Measurements from ENCODE around the gene LY6G5C.
A peak's percentile ranks its signal among the peaks of the same experiment; 100 is the strongest.

The LY6G5C gene

DNA sequence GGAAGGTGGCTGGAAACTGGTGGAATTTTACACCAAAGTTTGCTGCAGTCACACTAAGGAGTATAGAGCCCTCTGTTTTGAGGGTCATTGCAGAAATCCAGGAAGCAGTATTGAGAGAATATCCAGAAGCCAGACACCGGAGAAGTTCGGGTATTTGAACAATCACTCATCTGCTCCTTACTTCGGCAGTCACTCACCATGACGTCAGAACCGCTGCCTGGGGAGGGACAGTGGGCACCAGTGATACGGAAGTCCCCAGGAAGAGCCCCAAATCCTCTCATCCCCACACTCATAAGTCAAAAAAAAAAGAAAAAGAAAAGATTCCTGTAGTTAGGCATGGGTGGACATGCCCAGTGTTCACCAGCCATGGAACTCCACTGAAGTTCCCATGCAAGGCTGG lies 4.0 kb downstream of the LY6G5C start:
- Histone ChIP-seq H3K4me1 (ENCODE audit: control insufficient read depth, insufficient read depth, low read length) (no peaks in the 10 kb centered on the region), H3K9me3 (ENCODE audit: control insufficient read depth, low read length) (no peaks in the 10 kb centered on the region), H3K4me3 (ENCODE audit: insufficient read depth, low read depth, low read length) (no peak overlapping the region), H3K27me3 (ENCODE audit: control insufficient read depth, insufficient read depth, low read length, poor library complexity, severe bottlenecking) (peaks cover 16% of the 10 kb centered on the region), H3K36me3 (ENCODE audit: control insufficient read depth, insufficient read depth, low read length) (peaks cover 3% of the 10 kb centered on the region), H3K27ac (ENCODE audit: insufficient read depth, low read depth, low read length, poor library complexity, severe bottlenecking) (no peak overlapping the region)
- 80 to 84% methylated on average over 6 of the region's 6 CpGs for WGBS, 2 experiments

DNA sequence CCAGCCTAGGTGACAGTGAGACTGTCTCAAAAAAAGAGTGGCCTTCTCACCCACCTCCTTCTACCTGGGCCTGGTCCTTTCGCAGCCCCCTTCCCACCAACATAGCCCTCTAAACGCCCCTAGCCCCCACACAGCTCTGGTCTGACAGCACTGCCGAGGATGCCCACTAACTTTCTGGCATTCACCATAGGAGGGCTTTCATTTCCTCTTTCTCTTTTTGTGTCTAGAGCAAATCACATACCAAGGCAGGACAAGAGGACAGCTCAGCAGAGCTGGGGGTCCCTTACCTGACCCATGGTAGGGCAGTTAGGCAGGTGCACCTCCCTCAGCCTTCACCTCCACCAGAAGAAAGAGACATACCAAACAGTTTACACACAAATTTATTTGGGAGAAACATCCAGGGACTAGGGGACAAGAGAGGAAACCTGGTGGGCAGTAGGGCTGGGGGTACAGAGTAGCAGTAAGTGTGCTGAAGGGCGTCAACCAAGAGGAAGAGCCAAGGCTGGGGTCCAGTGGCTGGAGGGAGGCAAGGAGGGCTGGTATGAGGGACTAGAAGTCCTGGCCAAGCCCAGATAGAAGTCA lies 4.5 kb downstream of the LY6G5C start:
- 79 to 88% methylated on average over 4 of the region's 4 CpGs for WGBS, 2 experiments

DNA sequence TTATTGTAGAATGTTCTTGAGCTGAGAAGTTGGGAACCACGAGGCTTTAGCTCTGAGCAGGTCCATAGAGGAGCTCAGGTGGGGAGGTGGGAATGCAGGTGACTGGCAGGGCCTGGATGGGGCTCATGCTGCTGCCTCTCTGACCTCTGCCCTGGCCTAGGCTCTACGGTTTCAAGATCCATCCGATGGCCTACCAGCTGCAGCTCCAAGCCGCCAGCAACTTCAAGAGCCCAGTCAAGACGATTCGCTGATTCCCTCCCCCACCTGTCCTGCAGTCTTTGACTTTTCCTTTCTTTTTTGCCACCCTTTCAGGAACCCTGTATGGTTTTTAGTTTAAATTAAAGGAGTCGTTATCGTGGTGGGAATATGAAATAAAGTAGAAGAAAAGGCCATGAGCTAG lies 11.2 kb downstream of the LY6G5C start, which contains the start of gene LY6G5B:
Gene LY6G5B (plus strand): TSS at position 301 of the 400 bp plus-strand sequence. CDS start 975 bp downstream, outside the sequence.
- peaks cover 46% of the 10 kb centered on the region for H3K36me3 ChIP-seq (ENCODE audit: control insufficient read depth, insufficient read depth, low read length)
- WGBS, 2 experiments, result 90 to 92% methylated on average over 8 of the region's 8 CpGs
- H3K27ac ChIP-seq (ENCODE audit: insufficient read depth, low read depth, low read length, poor library complexity, severe bottlenecking), result no peak within 1 kb of the TSS
- H3K9me3 ChIP-seq (ENCODE audit: control insufficient read depth, low read length), result no peaks in the 10 kb centered on the region
- no peak within 1 kb of the TSS for H3K4me3 ChIP-seq (ENCODE audit: insufficient read depth, low read depth, low read length)
- H3K4me1 ChIP-seq (ENCODE audit: control insufficient read depth, insufficient read depth, low read length), result no peaks in the 10 kb centered on the region
- no peaks in the 10 kb centered on the region for H3K27me3 ChIP-seq (ENCODE audit: control insufficient read depth, insufficient read depth, low read length, poor library complexity, severe bottlenecking)

More for the DNA sequence above, 4.5 kb downstream of the LY6G5C start:
- no peak overlapping the region for H3K27ac ChIP-seq (ENCODE audit: insufficient read depth, low read depth, low read length, poor library complexity, severe bottlenecking)
- H3K4me3 ChIP-seq (ENCODE audit: insufficient read depth, low read depth, low read length), result no peak overlapping the region
- H3K9me3 ChIP-seq (ENCODE audit: control insufficient read depth, low read length), result no peaks in the 10 kb centered on the region
- no peaks in the 10 kb centered on the region for H3K4me1 ChIP-seq (ENCODE audit: control insufficient read depth, insufficient read depth, low read length)
- peaks cover 11% of the 10 kb centered on the region for H3K27me3 ChIP-seq (ENCODE audit: control insufficient read depth, insufficient read depth, low read length, poor library complexity, severe bottlenecking)
- H3K36me3 ChIP-seq (ENCODE audit: control insufficient read depth, insufficient read depth, low read length), result peaks cover 8% of the 10 kb centered on the region

DNA sequence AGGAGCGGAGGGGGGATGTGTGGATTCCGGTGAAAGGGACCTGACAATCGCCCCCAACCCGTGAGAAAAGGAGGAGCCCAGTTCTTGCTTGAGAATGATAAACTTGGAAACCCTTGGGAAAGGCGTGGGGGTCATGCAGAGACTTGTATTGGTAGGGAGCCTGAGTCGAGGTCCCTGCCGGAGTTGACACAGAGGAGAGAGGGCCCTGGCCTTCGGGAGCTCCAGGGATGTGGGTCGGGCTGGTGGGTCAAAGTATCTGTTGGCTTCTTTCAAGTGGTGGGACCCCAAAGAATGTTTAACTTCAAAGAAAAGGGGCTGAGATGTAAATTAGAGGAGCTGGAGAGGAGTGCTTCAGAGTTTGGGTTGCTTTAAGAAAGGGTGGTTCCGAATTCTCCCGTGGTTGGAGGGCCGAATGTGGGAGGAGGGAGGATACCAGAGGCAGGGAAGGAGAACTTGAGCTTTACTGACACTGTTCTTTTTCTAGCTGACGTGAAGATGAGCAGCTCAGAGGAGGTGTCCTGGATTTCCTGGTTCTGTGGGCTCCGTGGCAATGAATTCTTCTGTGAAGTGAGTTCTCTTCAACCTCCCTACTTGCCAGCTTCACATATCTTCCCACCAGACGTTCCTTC lies 14.4 kb downstream of the LY6G5C start:
- 15 to 17% methylated on average over 15 of the region's 15 CpGs for WGBS, 2 experiments
- Histone ChIP-seq H3K27me3 (ENCODE audit: control insufficient read depth, insufficient read depth, low read length, poor library complexity, severe bottlenecking) (no peaks in the 10 kb centered on the region), H3K4me3 (ENCODE audit: insufficient read depth, low read depth, low read length) (peak overlapping the region; percentile 74), H3K9me3 (ENCODE audit: control insufficient read depth, low read length) (no peaks in the 10 kb centered on the region), H3K4me1 (ENCODE audit: control insufficient read depth, insufficient read depth, low read length) (peaks cover 16% of the 10 kb centered on the region), H3K36me3 (ENCODE audit: control insufficient read depth, insufficient read depth, low read length) (peaks cover 38% of the 10 kb centered on the region), H3K27ac (ENCODE audit: insufficient read depth, low read depth, low read length, poor library complexity, severe bottlenecking) (no peak overlapping the region)

DNA sequence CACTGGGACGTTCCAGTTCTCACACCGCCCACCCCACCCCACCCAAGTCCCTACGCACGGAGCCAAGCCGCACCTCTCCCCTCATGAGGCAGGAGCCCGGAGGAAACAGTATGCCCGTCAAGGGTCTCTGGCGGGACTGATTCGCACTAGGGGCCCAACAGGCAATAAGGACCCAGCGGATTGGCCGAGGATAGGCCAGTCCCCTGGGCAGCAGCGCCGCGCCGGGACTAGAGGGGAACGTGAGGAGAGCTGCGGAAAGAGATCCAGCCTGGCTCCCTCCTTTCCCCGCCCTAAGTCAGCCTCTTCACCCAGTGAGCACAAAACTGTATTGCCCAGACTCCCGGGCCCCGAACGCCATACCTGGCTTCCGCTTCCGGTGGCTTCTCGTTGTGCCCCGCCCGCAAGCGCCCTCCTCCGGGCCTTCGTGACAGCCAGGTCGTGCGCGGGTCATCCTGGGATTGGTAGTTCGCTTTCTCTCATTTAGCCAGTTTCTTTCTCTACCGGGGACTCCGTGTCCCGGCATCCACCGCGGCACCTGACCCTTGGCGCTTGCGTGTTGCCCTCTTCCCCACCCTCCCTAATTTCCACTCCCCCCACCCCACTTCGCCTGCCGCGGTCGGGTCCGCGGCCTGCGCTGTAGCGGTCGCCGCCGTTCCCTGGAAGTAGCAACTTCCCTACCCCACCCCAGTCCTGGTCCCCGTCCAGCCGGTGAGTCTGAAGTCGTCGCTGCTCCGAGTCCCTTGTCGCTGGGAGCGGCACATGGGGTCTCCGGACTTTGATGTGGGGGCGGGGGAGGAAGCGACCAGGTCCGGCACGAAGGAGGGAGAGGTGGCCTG lies 15.1 kb downstream of the LY6G5C start, which contains the start of gene CSNK2B:
Gene CSNK2B (plus strand): TSS at position 580 of the 836 bp plus-strand sequence. CDS start 752 bp downstream, outside the sequence.
- WGBS, 2 experiments, result 0% methylated on average over 63 of the region's 63 CpGs
- Histone ChIP-seq H3K4me1 (ENCODE audit: control insufficient read depth, insufficient read depth, low read length) (peaks cover 16% of the 10 kb centered on the region), H3K27me3 (ENCODE audit: control insufficient read depth, insufficient read depth, low read length, poor library complexity, severe bottlenecking) (no peaks in the 10 kb centered on the region), H3K9me3 (ENCODE audit: control insufficient read depth, low read length) (no peaks in the 10 kb centered on the region), H3K36me3 (ENCODE audit: control insufficient read depth, insufficient read depth, low read length) (peaks cover 32% of the 10 kb centered on the region), H3K4me3 (ENCODE audit: insufficient read depth, low read depth, low read length) (peak within 1 kb of the TSS; percentile 74), H3K27ac (ENCODE audit: insufficient read depth, low read depth, low read length, poor library complexity, severe bottlenecking) (peak within 1 kb of the TSS; percentile 94)

DNA sequence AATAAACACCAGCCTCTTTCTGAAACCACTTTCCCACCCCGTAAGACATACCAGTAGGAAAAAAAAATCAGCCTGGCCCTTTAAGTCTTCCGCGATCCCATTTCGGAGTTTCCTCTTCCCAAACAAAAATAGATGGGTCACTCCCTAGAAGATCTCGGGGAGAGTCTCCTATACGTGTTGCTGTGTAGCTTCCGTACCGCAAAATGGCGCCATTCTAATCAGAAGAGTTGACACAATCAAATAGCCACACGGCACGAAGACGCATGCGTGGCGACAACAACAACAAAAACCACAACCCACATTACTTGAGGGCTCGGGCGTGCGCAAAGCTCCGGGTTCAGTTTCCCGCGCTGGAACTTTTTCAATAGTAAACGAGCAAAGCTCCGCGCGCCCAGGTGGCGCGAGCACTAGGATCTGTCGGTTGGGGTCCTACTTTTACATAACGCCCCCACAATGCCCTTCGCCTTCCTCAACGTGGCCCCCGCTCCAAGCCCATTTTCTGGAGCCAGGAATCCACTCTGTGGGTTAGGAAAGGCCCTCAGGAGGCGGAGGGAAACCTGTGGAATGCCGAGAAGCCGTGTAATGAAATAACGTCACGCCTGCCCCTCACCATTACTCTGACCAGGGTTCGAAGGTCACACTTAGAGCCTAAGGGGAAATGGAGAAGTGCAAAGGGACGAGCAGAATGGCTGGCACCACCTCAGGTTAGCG lies 15.9 kb downstream of the LY6G5C start, which contains the start of gene GPANK1:
Gene GPANK1 (minus strand): TSS at position 208 of the 711 bp plus-strand sequence. CDS start 519 bp downstream, outside the sequence.
- no peaks in the 10 kb centered on the region for H3K9me3 ChIP-seq (ENCODE audit: control insufficient read depth, low read length)
- H3K36me3 ChIP-seq (ENCODE audit: control insufficient read depth, insufficient read depth, low read length), result peaks cover 25% of the 10 kb centered on the region
- 0% methylated on average over 39 of the region's 39 CpGs for WGBS, 2 experiments
- H3K27me3 ChIP-seq (ENCODE audit: control insufficient read depth, insufficient read depth, low read length, poor library complexity, severe bottlenecking), result no peaks in the 10 kb centered on the region
- peaks cover 16% of the 10 kb centered on the region for H3K4me1 ChIP-seq (ENCODE audit: control insufficient read depth, insufficient read depth, low read length)
- H3K4me3 ChIP-seq (ENCODE audit: insufficient read depth, low read depth, low read length), result peak within 1 kb of the TSS; percentile 74
- H3K27ac ChIP-seq (ENCODE audit: insufficient read depth, low read depth, low read length, poor library complexity, severe bottlenecking), result peak within 1 kb of the TSS; percentile 94

DNA sequence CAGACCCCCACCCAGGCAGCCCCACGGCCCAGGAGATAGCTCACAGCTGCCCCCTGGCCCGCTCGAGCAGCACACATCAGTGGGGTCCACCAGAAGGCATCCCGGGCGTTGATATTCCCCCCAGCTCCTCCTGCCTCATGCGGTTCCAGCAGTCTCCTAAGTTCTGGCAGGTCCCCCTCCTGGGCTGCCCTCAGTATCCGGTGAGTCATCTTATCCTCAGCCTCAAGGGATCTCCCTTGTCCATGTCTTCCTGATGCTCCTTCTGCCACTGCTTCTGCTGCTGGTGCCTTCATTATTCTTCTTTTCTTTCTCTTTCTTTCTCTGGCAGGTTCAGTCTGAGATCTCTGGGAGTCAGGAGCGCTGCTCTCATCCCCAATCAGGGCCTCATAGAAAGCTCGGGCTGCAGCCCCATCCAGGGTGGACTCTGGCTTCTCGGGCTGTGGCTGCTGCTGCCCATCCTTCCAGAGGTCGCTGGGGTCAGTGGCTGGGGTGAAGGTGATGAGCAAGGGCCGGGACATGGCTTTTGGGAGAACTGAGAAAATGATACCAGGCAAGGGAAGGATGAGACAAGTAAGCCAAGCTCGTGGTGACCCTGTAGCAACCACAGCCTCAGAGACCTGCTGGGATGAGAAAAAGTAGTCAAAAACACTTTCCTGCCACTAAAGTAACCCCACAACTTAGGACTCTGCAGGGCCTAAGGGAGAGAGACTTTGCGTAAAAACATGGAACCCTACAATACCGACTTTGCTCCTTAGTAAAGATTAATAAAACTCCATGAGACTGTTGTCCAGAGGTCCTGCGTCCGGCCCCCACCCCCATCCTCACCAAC lies 16.7 kb downstream of the LY6G5C start:
- WGBS, 2 experiments, result 44 to 46% methylated on average over 17 of the region's 17 CpGs
- Histone ChIP-seq H3K4me3 (ENCODE audit: insufficient read depth, low read depth, low read length) (peak overlapping the region; percentile 74), H3K9me3 (ENCODE audit: control insufficient read depth, low read length) (no peaks in the 10 kb centered on the region), H3K27me3 (ENCODE audit: control insufficient read depth, insufficient read depth, low read length, poor library complexity, severe bottlenecking) (no peaks in the 10 kb centered on the region), H3K27ac (ENCODE audit: insufficient read depth, low read depth, low read length, poor library complexity, severe bottlenecking) (peak overlapping the region; percentile 94), H3K4me1 (ENCODE audit: control insufficient read depth, insufficient read depth, low read length) (peaks cover 22% of the 10 kb centered on the region), H3K36me3 (ENCODE audit: control insufficient read depth, insufficient read depth, low read length) (peaks cover 17% of the 10 kb centered on the region)

DNA sequence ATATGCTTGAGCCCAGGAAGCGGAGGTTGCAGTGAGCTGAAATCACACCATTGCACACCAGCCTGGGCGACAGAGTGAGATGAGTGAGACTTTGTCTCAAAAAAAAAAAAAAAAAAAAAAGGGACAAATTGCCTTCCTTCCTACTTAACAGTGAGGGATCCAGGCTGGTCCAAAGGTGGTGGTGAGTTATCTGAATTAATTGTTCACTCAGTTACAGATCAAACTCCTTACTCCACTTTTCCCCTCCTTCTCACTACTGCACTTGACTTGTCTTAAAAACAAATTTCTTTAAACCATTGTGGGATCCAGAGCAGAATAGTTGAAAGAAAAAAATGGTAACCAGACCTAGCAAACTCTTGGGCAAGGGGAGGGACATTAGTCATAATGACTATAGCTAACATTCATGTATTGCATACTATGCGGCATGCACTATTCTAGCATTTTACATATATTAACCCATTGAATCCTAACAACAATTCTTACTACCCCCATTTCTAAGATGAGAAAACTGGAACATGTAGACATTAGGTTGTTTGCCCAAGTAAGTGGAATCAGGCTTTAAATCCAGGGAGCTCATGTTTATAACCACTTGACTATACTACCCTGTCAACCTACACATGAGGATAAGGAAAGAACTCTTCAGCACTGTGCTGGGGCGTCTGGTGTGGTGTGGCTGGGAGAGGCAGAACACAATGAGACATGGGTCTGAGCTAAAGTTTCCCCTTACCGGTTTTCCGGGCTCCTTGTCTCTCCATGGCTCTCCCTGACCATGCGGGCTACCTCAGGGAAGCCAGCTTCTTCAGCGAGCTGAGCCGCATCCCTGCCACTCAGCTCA lies 17.5 kb downstream of the LY6G5C start:
- H3K9me3 ChIP-seq (ENCODE audit: control insufficient read depth, low read length), result no peaks in the 10 kb centered on the region
- H3K4me1 ChIP-seq (ENCODE audit: control insufficient read depth, insufficient read depth, low read length), result peaks cover 31% of the 10 kb centered on the region
- H3K27ac ChIP-seq (ENCODE audit: insufficient read depth, low read depth, low read length, poor library complexity, severe bottlenecking), result no peak overlapping the region
- H3K27me3 ChIP-seq (ENCODE audit: control insufficient read depth, insufficient read depth, low read length, poor library complexity, severe bottlenecking), result no peaks in the 10 kb centered on the region
- H3K4me3 ChIP-seq (ENCODE audit: insufficient read depth, low read depth, low read length), result peak overlapping the region; percentile 74
- H3K36me3 ChIP-seq (ENCODE audit: control insufficient read depth, insufficient read depth, low read length), result peaks cover 10% of the 10 kb centered on the region
- 88 to 89% methylated on average over 9 of the region's 9 CpGs for WGBS, 2 experiments
